GM23338 (cell line): Measurements from ENCODE around the gene RAD51B.

Experiments used
- EZH2 ChIP-seq: fragments of 200-600 bp; sonication (generic); IDR thresholded peaks from one replicate; pipeline ENCODE4 v1.8.0; 2017; ENCODE audit warnings: antibody characterized with exemption, mild to moderate bottlenecking, low read depth; ENCODE audit not compliant: unreplicated experiment
- EZH2phosphoT487 ChIP-seq: fragments of 200-600 bp; sonication (generic); IDR thresholded peaks from one replicate; pipeline ENCODE4 v1.8.1; 2018; ENCODE audit warnings: antibody characterized with exemption; ENCODE audit not compliant: unreplicated experiment
- POLR2AphosphoS5 ChIP-seq: IDR thresholded peaks from 2 replicates; pipeline ENCODE4 v1.6.1; 2016; ENCODE audit warnings: antibody characterized with exemption, low read depth
- ZNF331 ChIP-seq: fragments of 250-450 bp; sonication (Bioruptor Pico); IDR thresholded peaks from 2 replicates; pipeline ENCODE4 v1.5.0; 2020; ENCODE audit warnings: low read depth, mild to moderate bottlenecking, moderate library complexity
- TF ChIP-seq, protein P1 (sequence below), 2 experiments: fragments of 200-600 bp in 1 of 2; sonication (generic) in 1 of 2; conservative IDR thresholded peaks; 2 replicates each; pipeline versions ENCODE4 v1.5.1 to v1.6.1; 2016 to 2017; ENCODE audit warnings: antibody characterized with exemption in 2 of 2, low read depth in 2 of 2, mild to moderate bottlenecking in 2 of 2, moderate library complexity in 1 of 2
- TF ChIP-seq, protein P2 (sequence below): IDR thresholded peaks from 2 replicates; pipeline ENCODE4 v1.6.1; 2016; ENCODE audit warnings: antibody characterized with exemption
- TF ChIP-seq, protein P3 (sequence below): IDR thresholded peaks from one replicate; pipeline ENCODE4 v1.6.1; 2018; ENCODE audit warnings: antibody characterized with exemption; ENCODE audit not compliant: unreplicated experiment

DNA sequence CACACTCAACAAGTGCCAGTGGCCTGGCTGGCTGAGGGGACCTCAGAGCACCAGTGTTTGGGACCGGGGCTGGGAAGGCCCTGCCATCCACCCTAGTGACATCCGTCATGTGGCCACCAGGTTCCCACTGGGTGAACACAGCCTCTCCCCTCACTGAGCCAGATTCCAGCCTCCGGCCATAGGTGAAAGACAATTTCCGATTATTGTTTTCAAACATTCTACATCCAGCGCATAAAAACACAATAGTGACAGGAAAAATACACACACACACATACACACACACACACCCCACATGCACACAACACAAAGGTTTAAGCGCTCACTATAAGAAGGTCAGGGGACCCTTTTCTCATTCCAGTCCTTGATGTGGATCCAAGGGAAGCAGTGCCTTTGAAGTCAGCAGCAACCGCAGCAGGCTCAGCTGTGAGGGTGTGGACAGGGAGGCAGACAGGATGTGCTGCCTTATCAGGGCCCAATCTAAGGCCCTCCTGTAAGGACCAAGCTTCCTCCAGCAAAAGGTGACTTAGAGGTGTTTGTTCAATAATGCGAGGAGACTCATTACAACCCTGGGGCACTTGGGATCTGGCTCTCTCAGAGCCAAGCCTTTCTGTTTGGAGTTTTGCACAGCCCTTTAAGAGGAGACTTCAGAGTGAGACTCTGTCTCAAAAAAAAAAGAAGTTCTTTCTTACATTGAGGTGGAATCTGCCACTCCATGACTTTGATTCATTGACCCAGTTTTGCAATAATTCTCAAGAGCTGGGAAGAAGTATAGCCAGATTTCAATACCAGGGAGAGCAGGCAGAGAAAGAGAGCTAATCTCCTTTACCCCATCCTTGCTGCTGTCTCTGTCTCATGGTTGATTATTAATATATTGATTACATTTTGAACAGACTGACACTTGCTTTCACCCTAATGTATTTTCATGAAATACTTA is 745.5 kb downstream of the RAD51B start:
- TF ChIP-seq EZH2phosphoT487 (no peak), POLR2AphosphoS5 (no peak), EZH2 (no peak), ZNF331 (CRISPR knock-in tag) (no peak)
- TF ChIP-seq, protein P1, sequence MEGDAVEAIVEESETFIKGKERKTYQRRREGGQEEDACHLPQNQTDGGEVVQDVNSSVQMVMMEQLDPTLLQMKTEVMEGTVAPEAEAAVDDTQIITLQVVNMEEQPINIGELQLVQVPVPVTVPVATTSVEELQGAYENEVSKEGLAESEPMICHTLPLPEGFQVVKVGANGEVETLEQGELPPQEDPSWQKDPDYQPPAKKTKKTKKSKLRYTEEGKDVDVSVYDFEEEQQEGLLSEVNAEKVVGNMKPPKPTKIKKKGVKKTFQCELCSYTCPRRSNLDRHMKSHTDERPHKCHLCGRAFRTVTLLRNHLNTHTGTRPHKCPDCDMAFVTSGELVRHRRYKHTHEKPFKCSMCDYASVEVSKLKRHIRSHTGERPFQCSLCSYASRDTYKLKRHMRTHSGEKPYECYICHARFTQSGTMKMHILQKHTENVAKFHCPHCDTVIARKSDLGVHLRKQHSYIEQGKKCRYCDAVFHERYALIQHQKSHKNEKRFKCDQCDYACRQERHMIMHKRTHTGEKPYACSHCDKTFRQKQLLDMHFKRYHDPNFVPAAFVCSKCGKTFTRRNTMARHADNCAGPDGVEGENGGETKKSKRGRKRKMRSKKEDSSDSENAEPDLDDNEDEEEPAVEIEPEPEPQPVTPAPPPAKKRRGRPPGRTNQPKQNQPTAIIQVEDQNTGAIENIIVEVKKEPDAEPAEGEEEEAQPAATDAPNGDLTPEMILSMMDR (conservative IDR thresholded peaks at IDR 0.05; ENCODE audit: low read depth in 2 of 2) = no peak
- TF ChIP-seq, protein P2, sequence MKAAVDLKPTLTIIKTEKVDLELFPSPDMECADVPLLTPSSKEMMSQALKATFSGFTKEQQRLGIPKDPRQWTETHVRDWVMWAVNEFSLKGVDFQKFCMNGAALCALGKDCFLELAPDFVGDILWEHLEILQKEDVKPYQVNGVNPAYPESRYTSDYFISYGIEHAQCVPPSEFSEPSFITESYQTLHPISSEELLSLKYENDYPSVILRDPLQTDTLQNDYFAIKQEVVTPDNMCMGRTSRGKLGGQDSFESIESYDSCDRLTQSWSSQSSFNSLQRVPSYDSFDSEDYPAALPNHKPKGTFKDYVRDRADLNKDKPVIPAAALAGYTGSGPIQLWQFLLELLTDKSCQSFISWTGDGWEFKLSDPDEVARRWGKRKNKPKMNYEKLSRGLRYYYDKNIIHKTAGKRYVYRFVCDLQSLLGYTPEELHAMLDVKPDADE = no peak
- TF ChIP-seq, protein P3, sequence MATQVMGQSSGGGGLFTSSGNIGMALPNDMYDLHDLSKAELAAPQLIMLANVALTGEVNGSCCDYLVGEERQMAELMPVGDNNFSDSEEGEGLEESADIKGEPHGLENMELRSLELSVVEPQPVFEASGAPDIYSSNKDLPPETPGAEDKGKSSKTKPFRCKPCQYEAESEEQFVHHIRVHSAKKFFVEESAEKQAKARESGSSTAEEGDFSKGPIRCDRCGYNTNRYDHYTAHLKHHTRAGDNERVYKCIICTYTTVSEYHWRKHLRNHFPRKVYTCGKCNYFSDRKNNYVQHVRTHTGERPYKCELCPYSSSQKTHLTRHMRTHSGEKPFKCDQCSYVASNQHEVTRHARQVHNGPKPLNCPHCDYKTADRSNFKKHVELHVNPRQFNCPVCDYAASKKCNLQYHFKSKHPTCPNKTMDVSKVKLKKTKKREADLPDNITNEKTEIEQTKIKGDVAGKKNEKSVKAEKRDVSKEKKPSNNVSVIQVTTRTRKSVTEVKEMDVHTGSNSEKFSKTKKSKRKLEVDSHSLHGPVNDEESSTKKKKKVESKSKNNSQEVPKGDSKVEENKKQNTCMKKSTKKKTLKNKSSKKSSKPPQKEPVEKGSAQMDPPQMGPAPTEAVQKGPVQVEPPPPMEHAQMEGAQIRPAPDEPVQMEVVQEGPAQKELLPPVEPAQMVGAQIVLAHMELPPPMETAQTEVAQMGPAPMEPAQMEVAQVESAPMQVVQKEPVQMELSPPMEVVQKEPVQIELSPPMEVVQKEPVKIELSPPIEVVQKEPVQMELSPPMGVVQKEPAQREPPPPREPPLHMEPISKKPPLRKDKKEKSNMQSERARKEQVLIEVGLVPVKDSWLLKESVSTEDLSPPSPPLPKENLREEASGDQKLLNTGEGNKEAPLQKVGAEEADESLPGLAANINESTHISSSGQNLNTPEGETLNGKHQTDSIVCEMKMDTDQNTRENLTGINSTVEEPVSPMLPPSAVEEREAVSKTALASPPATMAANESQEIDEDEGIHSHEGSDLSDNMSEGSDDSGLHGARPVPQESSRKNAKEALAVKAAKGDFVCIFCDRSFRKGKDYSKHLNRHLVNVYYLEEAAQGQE = no peak
